T-helper 1 cell treated with Interleukin-12 subunit alpha and Interleukin-12 subunit beta and Interleukin-4 antibody, amounts not matched to agents 30 μg/mL and 1 μg/mL, for 36 hours (primary cell): ENCODE measurements around the gene NPAS4.

ENCODE experiments used
- H3K27ac Mint-ChIP-seq: one replicate; pipeline ENCODE4 v1.8.0; 2021; ENCODE audit warnings: mild to moderate bottlenecking, mixed read lengths
- H3K27me3 Mint-ChIP-seq: one replicate; pipeline ENCODE4 v1.8.0; 2021; ENCODE audit warnings: low read depth, mixed read lengths
- H3K36me3 Mint-ChIP-seq: one replicate; pipeline ENCODE4 v1.8.0; 2021; ENCODE audit warnings: low read depth, mixed read lengths
- H3K4me1 Mint-ChIP-seq: one replicate; pipeline ENCODE4 v1.8.0; 2021; ENCODE audit warnings: low read depth, mixed read lengths
- H3K4me3 Mint-ChIP-seq: one replicate; pipeline ENCODE4 v1.8.0; 2021; ENCODE audit warnings: mild to moderate bottlenecking, moderate library complexity, mixed read lengths
- H3K9me3 Mint-ChIP-seq: one replicate; pipeline ENCODE4 v1.8.0; 2021; ENCODE audit warnings: mixed read lengths

NPAS4 gene

GRCh38 chr11:66410191-66410590 is 10.6 kb upstream of the NPAS4 start:
- H3K4me1 Mint-ChIP-seq, result peaks cover 4% of the 10 kb centered on the region
- H3K4me3 Mint-ChIP-seq, result peak overlapping the region; percentile 40
- H3K36me3 Mint-ChIP-seq, result no peaks in the 10 kb centered on the region
- H3K27me3 Mint-ChIP-seq, result peaks cover 26% of the 10 kb centered on the region
- H3K9me3 Mint-ChIP-seq, result no peaks in the 10 kb centered on the region
- no peak overlapping the region for H3K27ac Mint-ChIP-seq

GRCh38 chr11:66411323-66411722 is 9.5 kb upstream of the NPAS4 start:
- Mint-ChIP-seq H3K36me3 (no peaks in the 10 kb centered on the region), H3K27me3 (peaks cover 22% of the 10 kb centered on the region), H3K4me3 (peak overlapping the region; percentile 9), H3K9me3 (no peaks in the 10 kb centered on the region), H3K27ac (no peak overlapping the region), H3K4me1 (peaks cover 4% of the 10 kb centered on the region)

GRCh38 chr11:66412110-66412509 is 8.7 kb upstream of the NPAS4 start:
- peaks cover 22% of the 10 kb centered on the region for H3K27me3 Mint-ChIP-seq
- no peak overlapping the region for H3K27ac Mint-ChIP-seq
- H3K9me3 Mint-ChIP-seq, result no peaks in the 10 kb centered on the region
- no peak overlapping the region for H3K4me3 Mint-ChIP-seq
- H3K4me1 Mint-ChIP-seq, result peaks cover 4% of the 10 kb centered on the region
- no peaks in the 10 kb centered on the region for H3K36me3 Mint-ChIP-seq

- H3K36me3 Mint-ChIP-seq, result no peaks in the 10 kb centered on the region
- H3K4me3 Mint-ChIP-seq, result no peak overlapping the region
- H3K9me3 Mint-ChIP-seq, result no peaks in the 10 kb centered on the region
- no peak overlapping the region for H3K27ac Mint-ChIP-seq
- peaks cover 27% of the 10 kb centered on the region for H3K27me3 Mint-ChIP-seq
- peaks cover 7% of the 10 kb centered on the region for H3K4me1 Mint-ChIP-seq
These were observed 7.7 kb upstream of the NPAS4 start for GRCh38 chr11:66413167-66413566.

- Mint-ChIP-seq H3K9me3 (peaks cover 3% of the 10 kb centered on the region), H3K36me3 (no peaks in the 10 kb centered on the region), H3K4me1 (peaks cover 9% of the 10 kb centered on the region), H3K27me3 (peaks cover 36% of the 10 kb centered on the region), H3K27ac (no peak overlapping the region), H3K4me3 (no peak overlapping the region)
These were observed 6.5 kb upstream of the NPAS4 start for GRCh38 chr11:66414120-66414934.

- H3K4me1 Mint-ChIP-seq, result peaks cover 9% of the 10 kb centered on the region
- no peak overlapping the region for H3K4me3 Mint-ChIP-seq
- H3K27me3 Mint-ChIP-seq, result peaks cover 39% of the 10 kb centered on the region
- no peaks in the 10 kb centered on the region for H3K36me3 Mint-ChIP-seq
- H3K27ac Mint-ChIP-seq, result no peak overlapping the region
- H3K9me3 Mint-ChIP-seq, result peaks cover 3% of the 10 kb centered on the region
These were observed 5.4 kb upstream of the NPAS4 start for GRCh38 chr11:66415423-66415822.

GRCh38 chr11:66417000-66417399 is 3.8 kb upstream of the NPAS4 start:
- Mint-ChIP-seq H3K36me3 (no peaks in the 10 kb centered on the region), H3K27me3 (peaks cover 47% of the 10 kb centered on the region), H3K4me1 (peaks cover 9% of the 10 kb centered on the region), H3K9me3 (peaks cover 3% of the 10 kb centered on the region), H3K4me3 (no peak overlapping the region), H3K27ac (no peak overlapping the region)

- Mint-ChIP-seq H3K4me1 (peaks cover 7% of the 10 kb centered on the region), H3K27ac (peak overlapping the region; percentile 8), H3K9me3 (peaks cover 7% of the 10 kb centered on the region), H3K36me3 (no peaks in the 10 kb centered on the region), H3K4me3 (no peak overlapping the region), H3K27me3 (peaks cover 46% of the 10 kb centered on the region)
These were observed 2.5 kb upstream of the NPAS4 start for GRCh38 chr11:66418168-66418985.

GRCh38 chr11:66418986-66419308 is 1.9 kb upstream of the NPAS4 start:
- H3K4me3 Mint-ChIP-seq, result no peak overlapping the region
- peaks cover 46% of the 10 kb centered on the region for H3K27me3 Mint-ChIP-seq
- no peaks in the 10 kb centered on the region for H3K36me3 Mint-ChIP-seq
- peak overlapping the region; percentile 8 for H3K27ac Mint-ChIP-seq
- peaks cover 7% of the 10 kb centered on the region for H3K9me3 Mint-ChIP-seq
- H3K4me1 Mint-ChIP-seq, result peaks cover 7% of the 10 kb centered on the region

- peaks cover 7% of the 10 kb centered on the region for H3K9me3 Mint-ChIP-seq
- peaks cover 7% of the 10 kb centered on the region for H3K4me1 Mint-ChIP-seq
- peaks cover 39% of the 10 kb centered on the region for H3K27me3 Mint-ChIP-seq
- no peak overlapping the region for H3K4me3 Mint-ChIP-seq
- H3K36me3 Mint-ChIP-seq, result no peaks in the 10 kb centered on the region
- H3K27ac Mint-ChIP-seq, result no peak overlapping the region
These were observed 1.0 kb upstream of the NPAS4 start for GRCh38 chr11:66419825-66420224.

- peaks cover 31% of the 10 kb centered on the region for H3K27me3 Mint-ChIP-seq
- H3K27ac Mint-ChIP-seq, result peak overlapping the region; percentile 5
- H3K4me3 Mint-ChIP-seq, result no peak overlapping the region
- peaks cover 7% of the 10 kb centered on the region for H3K4me1 Mint-ChIP-seq
- H3K36me3 Mint-ChIP-seq, result no peaks in the 10 kb centered on the region
- peaks cover 7% of the 10 kb centered on the region for H3K9me3 Mint-ChIP-seq
These were observed 814 bp downstream of the NPAS4 start for GRCh38 chr11:66421492-66422205.

GRCh38 chr11:66426314-66426713 is 5.5 kb downstream of the NPAS4 start:
- no peak overlapping the region for H3K4me3 Mint-ChIP-seq
- H3K4me1 Mint-ChIP-seq, result peaks cover 2% of the 10 kb centered on the region
- peaks cover 4% of the 10 kb centered on the region for H3K9me3 Mint-ChIP-seq
- H3K27me3 Mint-ChIP-seq, result peaks cover 8% of the 10 kb centered on the region
- H3K27ac Mint-ChIP-seq, result no peak overlapping the region
- H3K36me3 Mint-ChIP-seq, result no peaks in the 10 kb centered on the region

- no peaks in the 10 kb centered on the region for H3K9me3 Mint-ChIP-seq
- H3K36me3 Mint-ChIP-seq, result peaks cover 2% of the 10 kb centered on the region
- H3K4me3 Mint-ChIP-seq, result no peak overlapping the region
- no peaks in the 10 kb centered on the region for H3K27me3 Mint-ChIP-seq
- H3K4me1 Mint-ChIP-seq, result peaks cover 2% of the 10 kb centered on the region
- H3K27ac Mint-ChIP-seq, result no peak overlapping the region
These were observed 8.1 kb downstream of the NPAS4 start for GRCh38 chr11:66428933-66429332.

GRCh38 chr11:66429983-66430602 is 9.3 kb downstream of the NPAS4 start:
- no peak overlapping the region for H3K4me3 Mint-ChIP-seq
- H3K9me3 Mint-ChIP-seq, result no peaks in the 10 kb centered on the region
- H3K4me1 Mint-ChIP-seq, result peaks cover 2% of the 10 kb centered on the region
- no peak overlapping the region for H3K27ac Mint-ChIP-seq
- H3K27me3 Mint-ChIP-seq, result no peaks in the 10 kb centered on the region
- peaks cover 2% of the 10 kb centered on the region for H3K36me3 Mint-ChIP-seq
